Panc1 (cell line): ENCODE results near the gene WDR89. TPM values are rescaled to one million over a fixed set of nuclear protein-coding genes. Genes with fewer than 3 reads are reported as not detected.

Experiments used
- ATAC-seq: fragments of 200-7000 bp; cut with Tn5 transposase; 2 replicates; pipeline ENCODE4 v1.9.1; 2020; ENCODE audit warnings: mild to moderate bottlenecking, moderate library complexity
- BruUV-seq: library from RNA; stranded (reverse); fragments of 400-500 nt; replicated peaks from 2 replicates; lab custom pipeline; 2021; lab: Mats Ljungman, UMichigan
- CTCF ChIA-PET: fragments of 300-600 bp; sonication (Branson Sonifier 250); formaldehyde crosslinking; loops from one replicate; lab custom pipeline; 2022; ENCODE audit warnings: antibody characterized with exemption; lab: Charles Lee
- POLR2A ChIA-PET: fragments of 300-600 bp; sonication (Branson Sonifier 250); formaldehyde crosslinking; loops from one replicate; lab custom pipeline; 2022; ENCODE audit warnings: antibody characterized with exemption; lab: Charles Lee
- DNase-seq: peaks from one replicate; pipeline ENCODE4 v3.0.0-alpha.2; 2010; ENCODE audit warnings: low read depth, low spot score
- H3K27ac ChIP-seq: 2 replicates; pipeline ENCODE4 v1.5.1; 2011; ENCODE audit warnings: mild to moderate bottlenecking, low read length, inconsistent platforms
- H3K27me3 ChIP-seq: fragments of 200-500 bp; sonication (Bioruptor generic); 2 replicates; pipeline ENCODE4 v1.6.0; 2014; ENCODE audit warnings: low read length, inconsistent platforms; ENCODE audit not compliant: control insufficient read depth, insufficient read depth
- H3K36me3 ChIP-seq: fragments of 200-500 bp; sonication (Bioruptor generic); 2 replicates; pipeline ENCODE4 v1.5.1; 2014; ENCODE audit warnings: inconsistent platforms, mild to moderate bottlenecking, low read length, moderate library complexity; ENCODE audit not compliant: control insufficient read depth, insufficient read depth
- H3K4me1 ChIP-seq: 2 replicates; pipeline ENCODE4 v1.5.1; 2011; ENCODE audit warnings: inconsistent platforms, mild to moderate bottlenecking, low read length, moderate library complexity; ENCODE audit not compliant: control insufficient read depth, insufficient read depth
- H3K4me3 ChIP-seq, 2 experiments: 2 replicates each; pipeline ENCODE4 v1.5.1; 2011 to 2012; ENCODE audit warnings: low read depth in 2 of 2, low read length in 2 of 2, mild to moderate bottlenecking in 2 of 2, inconsistent platforms in 1 of 2, moderate library complexity in 1 of 2
- H3K9me3 ChIP-seq: fragments of 200-500 bp; sonication (Bioruptor generic); 2 replicates; pipeline ENCODE4 v1.5.1; 2014; ENCODE audit warnings: low read depth, mild to moderate bottlenecking, inconsistent platforms, low read length, moderate library complexity; ENCODE audit not compliant: control insufficient read depth, insufficient read depth
- POLR2AphosphoS5 ChIP-seq: IDR thresholded peaks from 2 replicates; pipeline ENCODE4 v1.6.1; 2012; ENCODE audit warnings: mild to moderate bottlenecking, low read depth, low read length, moderate library complexity
- REST ChIP-seq, 2 experiments: IDR thresholded peaks; 2 replicates each; pipeline ENCODE4 v1.6.1; 2011 to 2012; ENCODE audit warnings: low read depth in 2 of 2, control low read depth in 1 of 2, low read length in 1 of 2, mild to moderate bottlenecking in 1 of 2, moderate library complexity in 1 of 2; ENCODE audit not compliant: insufficient read depth in 1 of 2
- SIN3A ChIP-seq: IDR thresholded peaks from 2 replicates; pipeline ENCODE4 v1.6.1; 2012; ENCODE audit warnings: low read depth, mild to moderate bottlenecking, low read length, moderate library complexity, borderline replicate concordance; ENCODE audit not compliant: insufficient read depth
- TCF7L2 ChIP-seq: IDR thresholded peaks from 2 replicates; pipeline ENCODE4 v1.6.1; 2011; ENCODE audit warnings: mild to moderate bottlenecking, low read depth, low read length, inconsistent platforms
- in situ Hi-C: cut with HindIII; loops from 2 replicates; pipeline ENCODE4 v1.10.0; 2016; ENCODE audit warnings: low sequenced_read_pairs, low pct_unique_long_range_greater_than_20kb
- intact Hi-C: fragments of 100-400 bp; cut with micrococcal nuclease; formaldehyde crosslinking; loops from one replicate; pipeline ENCODE4 v1.10.0; 2022; ENCODE audit not compliant: unreplicated experiment
- total RNA-seq: library from RNA; stranded (reverse); gene quantifications from one replicate; pipeline ENCODE4 v1.2.1, GENCODE V29; 2021; ENCODE audit not compliant: unreplicated experiment
- TF ChIP-seq, protein P1 (sequence below): fragments of 450-650 bp; IDR thresholded peaks from 2 replicates; pipeline ENCODE4 v1.5.1; 2017; ENCODE audit warnings: mild to moderate bottlenecking

Gene WDR89
- total RNA-seq, 1 experiment from 2014 or later: 13.0 TPM

DNA sequence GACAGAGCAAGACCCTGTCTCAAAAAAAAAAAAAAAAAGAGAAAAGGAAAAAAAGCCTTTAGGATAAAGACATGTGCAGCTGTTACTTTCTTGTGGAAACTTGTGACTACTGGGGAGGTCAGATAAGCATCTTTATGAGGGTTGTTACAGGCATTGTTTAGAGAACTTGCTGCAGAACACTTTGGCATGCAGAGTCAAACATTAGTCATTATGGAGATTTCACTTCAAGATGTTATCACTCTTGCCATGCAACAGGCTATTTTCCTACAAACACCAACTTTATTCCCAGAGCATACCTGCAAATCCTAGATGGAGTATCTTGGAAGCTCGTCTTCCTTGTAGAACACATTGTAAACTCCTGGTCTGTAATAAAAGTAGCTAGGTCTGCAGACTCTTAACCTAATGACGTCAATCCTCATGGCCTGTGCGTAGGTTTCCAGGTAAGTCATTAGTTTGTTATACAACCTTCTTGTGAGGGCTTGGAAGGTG is 36.3 kb upstream of the WDR89 start:
- ATAC-seq (peak; percentile 97), DNase-seq (peak; percentile 38)
- no peaks in the 10 kb centered on the region for H3K9me3 ChIP-seq
- H3K4me1 ChIP-seq: peaks cover 27% of the 10 kb centered on the region
- H3K36me3 ChIP-seq: no peaks in the 10 kb centered on the region; the same call in 1 of the 2 replicates
- ChIA-PET POLR2A (no interaction called here), CTCF (interaction anchor here (0.8 kb wide), 1 partner anchor 9 kb away, joined by 8 read pairs; no protein-coding TSS in a partner anchor)
- no TSS peak for BruUV-seq
- no peaks in the 10 kb centered on the region for H3K27me3 ChIP-seq
- peak overlapping the region; percentile 75; the same call in 1 of the 2 replicates for H3K27ac ChIP-seq
- intact Hi-C loops: no loop called here
- no peak overlapping the region for H3K4me3 ChIP-seq
- TF ChIP-seq SIN3A (no peak), TCF7L2 (peak; percentile 78), POLR2AphosphoS5 (peak; percentile 80), REST (IDR thresholded peaks at IDR 0.05; ENCODE audit: insufficient read depth in 1 of 2, low read depth in 2 of 2, low read length in 1 of 2) (no peak)
- TF ChIP-seq, protein P1, sequence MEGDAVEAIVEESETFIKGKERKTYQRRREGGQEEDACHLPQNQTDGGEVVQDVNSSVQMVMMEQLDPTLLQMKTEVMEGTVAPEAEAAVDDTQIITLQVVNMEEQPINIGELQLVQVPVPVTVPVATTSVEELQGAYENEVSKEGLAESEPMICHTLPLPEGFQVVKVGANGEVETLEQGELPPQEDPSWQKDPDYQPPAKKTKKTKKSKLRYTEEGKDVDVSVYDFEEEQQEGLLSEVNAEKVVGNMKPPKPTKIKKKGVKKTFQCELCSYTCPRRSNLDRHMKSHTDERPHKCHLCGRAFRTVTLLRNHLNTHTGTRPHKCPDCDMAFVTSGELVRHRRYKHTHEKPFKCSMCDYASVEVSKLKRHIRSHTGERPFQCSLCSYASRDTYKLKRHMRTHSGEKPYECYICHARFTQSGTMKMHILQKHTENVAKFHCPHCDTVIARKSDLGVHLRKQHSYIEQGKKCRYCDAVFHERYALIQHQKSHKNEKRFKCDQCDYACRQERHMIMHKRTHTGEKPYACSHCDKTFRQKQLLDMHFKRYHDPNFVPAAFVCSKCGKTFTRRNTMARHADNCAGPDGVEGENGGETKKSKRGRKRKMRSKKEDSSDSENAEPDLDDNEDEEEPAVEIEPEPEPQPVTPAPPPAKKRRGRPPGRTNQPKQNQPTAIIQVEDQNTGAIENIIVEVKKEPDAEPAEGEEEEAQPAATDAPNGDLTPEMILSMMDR: no peak
- in situ Hi-C loops: no loop called here

- in situ Hi-C loops: no loop called here
- Histone ChIP-seq H3K27me3 (no peaks in the 10 kb centered on the region), H3K36me3 (no peaks in the 10 kb centered on the region; the same call in 1 of the 2 replicates), H3K9me3 (no peaks in the 10 kb centered on the region), H3K4me3 (no peak overlapping the region), H3K27ac (peak overlapping the region; percentile 75), H3K4me1 (peaks cover 25% of the 10 kb centered on the region)
- intact Hi-C loops: no loop called here
- TF ChIP-seq, protein P1: no peak
- DNase-seq: no peak
- no peak for ATAC-seq
- POLR2A ChIA-PET: no interaction called here
- no TSS peak for BruUV-seq
- CTCF ChIA-PET: no interaction called here
These were observed 34.9 kb upstream of the WDR89 start for GRCh38 chr14:63676615-63677014.
